ENCODE results near the gene SLC10A7.
A peak's percentile ranks its signal among the peaks of the same experiment; 100 is the strongest.

SLC10A7 gene, protein sequence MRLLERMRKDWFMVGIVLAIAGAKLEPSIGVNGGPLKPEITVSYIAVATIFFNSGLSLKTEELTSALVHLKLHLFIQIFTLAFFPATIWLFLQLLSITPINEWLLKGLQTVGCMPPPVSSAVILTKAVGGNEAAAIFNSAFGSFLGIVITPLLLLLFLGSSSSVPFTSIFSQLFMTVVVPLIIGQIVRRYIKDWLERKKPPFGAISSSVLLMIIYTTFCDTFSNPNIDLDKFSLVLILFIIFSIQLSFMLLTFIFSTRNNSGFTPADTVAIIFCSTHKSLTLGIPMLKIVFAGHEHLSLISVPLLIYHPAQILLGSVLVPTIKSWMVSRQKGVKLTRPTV

GRCh38 chr4:146521541-146522097, at the start of gene SLC10A7:
SLC10A7 (minus strand) TSS chr4:146521940; CDS start chr4:146521717, 223 bp downstream.
- peaks cover 38% of the 10 kb centered on the region for H3K4me1 ChIP-seq
- no peaks in the 10 kb centered on the region; the same call in 1 of the 2 replicates for H4K20me1 ChIP-seq
- peak within 1 kb of the TSS; percentile 84 for H3K27ac ChIP-seq
- no peaks in the 10 kb centered on the region for H3K9me3 ChIP-seq
- TF ChIP-seq Cebpa-rat (IDR thresholded peaks at IDR 0.05) = no peak
- peak within 1 kb of the TSS; percentile 98 for H3K4me3 ChIP-seq
- H3K4me2 ChIP-seq = peak within 1 kb of the TSS; percentile 82
- no peaks in the 10 kb centered on the region for H3K27me3 ChIP-seq
- 0 out of 2 replicates have a peak, but pooled peaks cover 6% of the 10 kb centered on the region for H3K36me3 ChIP-seq
- peak within 1 kb of the TSS; percentile 90 for H3K9ac ChIP-seq

DNA sequence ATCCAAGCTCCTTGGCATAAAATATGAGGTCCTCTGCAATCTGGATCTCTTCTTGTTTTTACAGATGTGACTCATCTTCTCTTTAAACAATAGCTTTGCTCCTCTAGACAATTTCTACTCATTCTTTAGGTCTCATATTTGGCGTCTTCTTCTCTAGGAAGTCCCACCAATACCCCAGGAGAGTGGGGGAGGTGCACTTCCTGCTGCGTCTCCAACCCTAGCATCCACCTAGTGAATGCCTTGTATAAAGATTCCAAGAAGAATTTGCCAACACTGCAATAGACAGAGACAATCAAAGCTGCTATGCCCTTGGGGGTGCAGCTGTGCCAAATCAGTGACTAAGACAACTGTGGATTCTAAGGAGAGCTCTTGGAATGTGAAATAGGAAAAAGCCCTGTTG, 45.7 kb upstream of the SLC10A7 start:
- TF ChIP-seq Cebpa-rat (IDR thresholded peaks at IDR 0.05) = no peak
- H3K9ac ChIP-seq = no peak overlapping the region

GRCh38 chr4:146564492-146564891, 42.8 kb upstream of the SLC10A7 start:
- H3K9me3 ChIP-seq = no peaks in the 10 kb centered on the region
- H3K9ac ChIP-seq = no peak overlapping the region
- H4K20me1 ChIP-seq = no peaks in the 10 kb centered on the region
- H3K4me1 ChIP-seq = no peaks in the 10 kb centered on the region
- H3K4me3 ChIP-seq = no peak overlapping the region
- no peak overlapping the region for H3K27ac ChIP-seq
- TF ChIP-seq Cebpa-rat (IDR thresholded peaks at IDR 0.05) = no peak
- no peaks in the 10 kb centered on the region for H3K36me3 ChIP-seq
- H3K4me2 ChIP-seq = no peak overlapping the region
- H3K27me3 ChIP-seq = no peaks in the 10 kb centered on the region

More for the DNA sequence above, 45.7 kb upstream of the SLC10A7 start:
- Histone ChIP-seq H3K4me3 (no peak overlapping the region), H3K36me3 (no peaks in the 10 kb centered on the region), H3K27me3 (no peaks in the 10 kb centered on the region), H4K20me1 (no peaks in the 10 kb centered on the region), H3K27ac (no peak overlapping the region), H3K4me1 (no peaks in the 10 kb centered on the region), H3K9me3 (no peaks in the 10 kb centered on the region), H3K4me2 (no peak overlapping the region)

- Histone ChIP-seq H3K27ac (no peak overlapping the region), H4K20me1 (no peaks in the 10 kb centered on the region), H3K9ac (no peak overlapping the region), H3K4me3 (no peak overlapping the region), H3K4me1 (peaks cover 8% of the 10 kb centered on the region), H3K9me3 (no peaks in the 10 kb centered on the region), H3K27me3 (no peaks in the 10 kb centered on the region), H3K4me2 (peak overlapping the region; percentile 37; the same call in 1 of the 2 replicates), H3K36me3 (no peaks in the 10 kb centered on the region)
- TF ChIP-seq Cebpa-rat (IDR thresholded peaks at IDR 0.05) = no peak
Observed at GRCh38 chr4:146550161-146550560, 28.4 kb upstream of the SLC10A7 start.

DNA sequence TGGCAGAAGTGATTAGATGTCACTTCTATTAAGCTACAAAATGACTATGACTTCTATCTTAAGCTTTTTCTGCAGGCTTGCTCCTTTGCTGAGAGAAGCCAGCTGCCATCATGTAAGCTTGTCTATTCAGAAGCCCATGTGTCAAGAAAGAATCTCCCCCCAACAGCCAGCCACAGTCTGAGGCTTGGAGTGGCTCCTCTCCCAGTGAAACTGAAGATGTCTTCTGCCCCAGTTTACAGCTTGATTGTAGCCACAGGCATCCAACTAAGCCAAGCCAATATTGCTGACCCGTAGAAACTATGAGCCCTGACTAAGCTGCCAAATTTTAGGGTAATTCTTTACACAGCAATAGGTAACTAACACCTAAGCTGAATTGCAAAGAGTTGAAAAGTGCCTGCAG, 26.7 kb upstream of the SLC10A7 start:
- Histone ChIP-seq H4K20me1 (no peaks in the 10 kb centered on the region), H3K4me2 (no peak overlapping the region), H3K36me3 (no peaks in the 10 kb centered on the region), H3K27ac (no peak overlapping the region), H3K27me3 (no peaks in the 10 kb centered on the region), H3K4me1 (peaks cover 8% of the 10 kb centered on the region), H3K4me3 (no peak overlapping the region), H3K9ac (no peak overlapping the region), H3K9me3 (peaks cover 8% of the 10 kb centered on the region)
- TF ChIP-seq Cebpa-rat (IDR thresholded peaks at IDR 0.05) = no peak

GRCh38 chr4:146545102-146545501, 23.4 kb upstream of the SLC10A7 start:
- Histone ChIP-seq H3K27me3 (no peaks in the 10 kb centered on the region), H3K4me2 (no peak overlapping the region), H3K9me3 (peaks cover 13% of the 10 kb centered on the region), H3K27ac (no peak overlapping the region), H3K4me1 (peaks cover 4% of the 10 kb centered on the region), H3K9ac (no peak overlapping the region), H3K36me3 (no peaks in the 10 kb centered on the region), H3K4me3 (no peak overlapping the region), H4K20me1 (no peaks in the 10 kb centered on the region)
- no peak for TF ChIP-seq Cebpa-rat (IDR thresholded peaks at IDR 0.05)

DNA sequence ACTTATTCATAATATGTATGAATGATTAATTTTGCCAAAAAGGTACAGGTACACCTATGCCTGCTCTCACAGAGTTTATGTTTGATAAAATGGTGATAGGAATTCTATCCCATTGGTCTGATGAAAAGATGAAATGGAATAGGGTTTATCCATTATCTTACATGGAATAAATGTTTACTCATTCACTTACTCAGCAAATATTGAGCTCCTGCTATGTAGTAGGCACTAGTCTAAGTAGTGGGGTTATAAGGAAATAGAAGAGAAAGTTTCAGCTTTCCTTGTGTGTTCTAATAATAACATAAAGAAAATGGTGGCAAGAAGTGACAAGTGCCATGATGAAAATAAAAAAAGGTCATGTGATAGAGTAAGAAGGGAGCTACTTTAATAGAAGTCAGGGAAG, 12.4 kb upstream of the SLC10A7 start:
- H3K4me3 ChIP-seq = no peak overlapping the region
- TF ChIP-seq Cebpa-rat (IDR thresholded peaks at IDR 0.05) = no peak
- H4K20me1 ChIP-seq = no peaks in the 10 kb centered on the region
- no peak overlapping the region for H3K4me2 ChIP-seq
- no peak overlapping the region for H3K27ac ChIP-seq
- H3K9ac ChIP-seq = no peak overlapping the region
- H3K9me3 ChIP-seq = no peaks in the 10 kb centered on the region
- no peaks in the 10 kb centered on the region for H3K27me3 ChIP-seq
- H3K4me1 ChIP-seq = no peaks in the 10 kb centered on the region
- H3K36me3 ChIP-seq = no peaks in the 10 kb centered on the region

DNA sequence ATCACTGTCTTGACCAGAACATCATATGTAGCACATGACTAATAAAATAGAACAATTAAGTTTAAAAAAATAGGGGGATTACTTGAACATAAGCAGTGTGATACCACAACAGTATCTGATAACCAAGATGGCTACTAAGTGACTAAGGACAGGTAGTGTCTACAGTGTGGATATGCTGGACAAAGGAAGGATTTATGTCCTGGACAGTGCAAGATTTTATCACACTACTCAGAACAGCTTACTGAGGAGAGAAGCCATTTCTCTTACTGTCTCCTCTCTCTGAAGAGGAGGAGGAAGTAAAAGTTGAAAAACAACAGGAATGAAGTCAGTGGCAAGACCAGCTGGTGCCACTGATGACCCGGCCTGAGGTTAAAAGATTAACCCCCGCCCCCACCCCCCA, 4.0 kb upstream of the SLC10A7 start:
- no peaks in the 10 kb centered on the region for H3K27me3 ChIP-seq
- no peaks in the 10 kb centered on the region for H3K9me3 ChIP-seq
- no peaks in the 10 kb centered on the region for H4K20me1 ChIP-seq
- H3K36me3 ChIP-seq = no peaks in the 10 kb centered on the region
- peaks cover 23% of the 10 kb centered on the region for H3K4me1 ChIP-seq
- peak overlapping the region; percentile 17; the same call in 1 of the 2 replicates for H3K4me2 ChIP-seq
- no peak for TF ChIP-seq Cebpa-rat (IDR thresholded peaks at IDR 0.05)
- H3K4me3 ChIP-seq = no peak overlapping the region
- H3K27ac ChIP-seq = no peak overlapping the region
- no peak overlapping the region for H3K9ac ChIP-seq

DNA sequence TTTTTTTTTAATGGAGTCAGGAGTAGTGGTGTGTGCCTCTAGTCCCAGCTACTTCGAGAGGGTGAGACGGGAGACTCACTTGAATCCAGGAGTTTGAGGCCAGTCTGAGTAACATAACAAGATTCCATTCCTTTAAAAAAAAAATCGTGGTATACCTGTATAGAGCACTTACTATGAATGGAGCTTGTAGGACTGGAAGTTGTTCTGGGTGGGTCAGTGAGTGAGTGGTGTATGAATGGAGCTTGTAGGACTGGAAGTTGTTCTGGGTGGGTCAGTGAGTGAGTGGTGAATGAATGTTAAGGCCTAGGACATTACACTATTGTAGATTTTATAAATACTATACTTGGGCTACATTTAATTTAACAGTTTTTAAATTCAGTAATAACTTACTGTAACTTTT, 2.9 kb upstream of the SLC10A7 start:
- Histone ChIP-seq H3K27ac (no peak overlapping the region), H3K36me3 (no peaks in the 10 kb centered on the region), H4K20me1 (no peaks in the 10 kb centered on the region), H3K27me3 (no peaks in the 10 kb centered on the region), H3K9ac (no peak overlapping the region), H3K4me2 (no peak overlapping the region), H3K9me3 (no peaks in the 10 kb centered on the region), H3K4me1 (peaks cover 34% of the 10 kb centered on the region), H3K4me3 (no peak overlapping the region)
- no peak for TF ChIP-seq Cebpa-rat (IDR thresholded peaks at IDR 0.05)

DNA sequence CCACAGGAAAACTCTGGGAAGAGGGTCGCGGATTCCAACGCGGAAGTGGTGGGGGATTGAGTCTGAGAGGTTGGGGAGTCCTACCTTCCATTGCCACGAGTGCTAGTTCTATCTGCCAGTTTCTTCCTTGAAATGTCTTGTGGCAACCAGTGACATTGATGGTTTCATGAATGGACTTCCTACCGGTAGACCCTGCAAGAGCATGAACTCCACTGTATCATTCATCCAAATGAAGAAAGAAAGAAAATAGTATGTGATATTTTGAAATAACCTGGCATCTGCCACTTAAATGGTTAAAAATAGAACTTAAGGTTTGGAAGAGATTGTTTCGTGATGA, 1.1 kb upstream of the SLC10A7 start:
- H3K4me3 ChIP-seq = peak overlapping the region; percentile 98
- peak overlapping the region; percentile 90 for H3K9ac ChIP-seq
- peaks cover 38% of the 10 kb centered on the region for H3K4me1 ChIP-seq
- TF ChIP-seq Cebpa-rat (IDR thresholded peaks at IDR 0.05) = no peak
- no peaks in the 10 kb centered on the region for H3K9me3 ChIP-seq
- H3K4me2 ChIP-seq = peak overlapping the region; percentile 82
- no peaks in the 10 kb centered on the region for H3K36me3 ChIP-seq
- no peaks in the 10 kb centered on the region for H3K27me3 ChIP-seq
- H4K20me1 ChIP-seq = no peaks in the 10 kb centered on the region; the same call in 1 of the 2 replicates
- H3K27ac ChIP-seq = peak overlapping the region; percentile 84
